Measurements from ENCODE around the gene MTUS2.

GRCh38 chr13:28805193-28805819 is 14.8 kb upstream of the MTUS2 start:
- TF ChIP-seq ZNF274 (IDR thresholded peaks at IDR 0.05; ENCODE audit: low read depth, low read length) (no peak), YY1 (IDR thresholded peaks at IDR 0.05; ENCODE audit: insufficient read depth, insufficient read length) (no peak)
